A549 treated with AZD9567 at 1 μM for 4 hours (cell line): ENCODE measurements around the gene SIRPB1. TPM values are rescaled to one million over a fixed set of nuclear protein-coding genes. Genes with fewer than 3 reads are reported as not detected.

Source experiments
- total RNA-seq: library from RNA; stranded (reverse); fragments of 200-300 nt; extraction: Qiagen RNA extraction; gene quantifications from 5 replicates; pipeline ENCODE4 v1.2.3, GENCODE V29; 2022; ENCODE audit not compliant: insufficient read depth

SIRPB1 gene
- total RNA-seq, result 0.29 to 0.49 TPM (median 0.43 TPM) in 4 of 5 replicates, not detected in the other

DNA sequence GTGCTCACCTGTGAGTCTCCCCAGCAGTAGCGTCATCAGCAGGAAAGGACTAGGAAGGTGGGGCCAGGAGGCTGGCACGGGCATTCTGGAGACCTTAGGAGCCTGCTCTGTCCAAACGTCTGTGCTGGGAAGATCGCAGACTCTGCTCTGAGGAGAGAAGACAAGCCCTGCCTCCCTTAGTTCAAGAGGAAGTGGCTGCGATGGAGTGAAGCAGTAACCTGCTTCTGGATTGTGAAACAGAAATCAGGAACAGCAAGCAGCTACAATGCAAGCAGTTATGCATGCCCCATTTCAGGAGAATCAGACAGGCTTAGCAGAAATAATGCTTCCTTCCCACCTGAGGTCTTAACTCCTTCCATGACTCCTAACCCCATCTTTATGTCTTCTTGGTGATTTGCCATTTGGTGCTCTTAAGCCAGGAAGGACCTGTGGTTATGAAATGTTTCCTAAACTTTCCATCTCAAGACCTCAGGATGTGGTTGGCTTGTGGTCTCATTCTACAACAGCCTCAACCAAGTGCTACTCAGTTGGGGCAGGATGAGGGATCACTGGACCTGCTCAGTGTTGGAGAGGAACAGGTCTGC, at the start of gene SIRPB1:
Gene SIRPB1, minus strand, starts transcription at position 149 of the 584 bp plus-strand sequence. Its CDS starts 65 bp downstream, at position 84.

GRCh38 chr20:1657556-1658334, 37.9 kb upstream of the SIRPB1 start, which contains the start of gene SIRPG:
TSS of gene SIRPG (minus strand) at chr20:1657779. CDS start at chr20:1657714, 65 bp downstream.

Other genes starting within 250 kb of the SIRPB1 start
- gene FKBP1A, start 227.0 kb downstream of the SIRPB1 start, total RNA-seq, result 505 to 618 TPM (median 515 TPM) in 5 replicates
- gene NSFL1C, start 153.2 kb downstream of the SIRPB1 start, total RNA-seq, result 114 to 129 TPM (median 116 TPM) in 5 replicates
- not detected in 5 replicates for gene SIRPB2, start 128.6 kb downstream of the SIRPB1 start, total RNA-seq
- not detected in 5 replicates for gene SIRPD, start 62.3 kb downstream of the SIRPB1 start, total RNA-seq
- not detected in 5 replicates for gene SIRPG, start 37.8 kb upstream of the SIRPB1 start, total RNA-seq